SK-N-SH treated with all-trans-retinoic acid at 6 μM for 48 hours (cell line): ENCODE measurements around the gene PPRC1.

Source experiments
- ARNTL ChIP-seq: fragments of 450-650 bp; formaldehyde crosslinking; IDR thresholded peaks from 2 replicates; pipeline ENCODE4 v1.5.0; 2020; ENCODE audit warnings: low read depth, mild to moderate bottlenecking, moderate library complexity, borderline replicate concordance
- CREB5 ChIP-seq: fragments of 250-450 bp; sonication (Bioruptor Pico); IDR thresholded peaks from 2 replicates; pipeline ENCODE4 v1.5.1; 2020; ENCODE audit warnings: low read depth, mild to moderate bottlenecking, moderate library complexity
- CSRNP3 ChIP-seq: fragments of 250-450 bp; sonication (Bioruptor Pico); IDR thresholded peaks from 2 replicates; pipeline ENCODE4 v1.5.1; 2021; ENCODE audit warnings: mild to moderate bottlenecking, moderate library complexity
- ESRRG ChIP-seq: fragments of 250-450 bp; sonication (Bioruptor Pico); IDR thresholded peaks from 2 replicates; pipeline ENCODE4 v1.6.1; 2021; ENCODE audit warnings: mild to moderate bottlenecking
- ISL1 ChIP-seq: fragments of 250-450 bp; sonication (Bioruptor Pico); IDR thresholded peaks from 2 replicates; pipeline ENCODE4 v2.1.2; 2022; ENCODE audit warnings: mild to moderate bottlenecking, moderate library complexity
- PATZ1 ChIP-seq: fragments of 250-450 bp; sonication (Bioruptor Pico); IDR thresholded peaks from 2 replicates; pipeline ENCODE4 v1.8.0; 2020; ENCODE audit warnings: mild to moderate bottlenecking, moderate library complexity, borderline replicate concordance
- POU6F1 ChIP-seq: fragments of 250-450 bp; sonication (Bioruptor Pico); IDR thresholded peaks from 2 replicates; pipeline ENCODE4 v1.8.0; 2021; ENCODE audit warnings: low read depth, mild to moderate bottlenecking, moderate library complexity, borderline replicate concordance
- RARB ChIP-seq: fragments of 250-450 bp; sonication (Bioruptor Pico); IDR thresholded peaks from 2 replicates; pipeline ENCODE4 v1.8.0; 2021; ENCODE audit warnings: mild to moderate bottlenecking, moderate library complexity
- SNAI2 ChIP-seq: fragments of 250-450 bp; sonication (Bioruptor Pico); IDR thresholded peaks from 2 replicates; pipeline ENCODE4 v1.5.0; 2020; ENCODE audit warnings: mild to moderate bottlenecking, moderate library complexity
- ZFP30 ChIP-seq: fragments of 450-650 bp; formaldehyde crosslinking; IDR thresholded peaks from 2 replicates; pipeline ENCODE4 v1.5.0; 2022; ENCODE audit warnings: mild to moderate bottlenecking, moderate library complexity
- ZNF565 ChIP-seq: fragments of 450-650 bp; formaldehyde crosslinking; conservative IDR thresholded peaks from 2 replicates; pipeline ENCODE4 v1.5.0; 2020; ENCODE audit warnings: low read depth, mild to moderate bottlenecking, moderate library complexity

- no peak for TF ChIP-seq ZNF565 (CRISPR knock-in tag)
- TF ChIP-seq ISL1 (CRISPR knock-in tag) = no peak
- no peak for TF ChIP-seq ARNTL (CRISPR knock-in tag)
- TF ChIP-seq ESRRG (CRISPR knock-in tag) = no peak
- TF ChIP-seq RARB (CRISPR knock-in tag) = no peak
- TF ChIP-seq CREB5 (CRISPR knock-in tag) = no peak
- no peak for TF ChIP-seq PATZ1
- TF ChIP-seq CSRNP3 (CRISPR knock-in tag) = no peak
- no peak for TF ChIP-seq SNAI2 (CRISPR knock-in tag)
- no peak for TF ChIP-seq POU6F1
- no peak for TF ChIP-seq ZFP30 (CRISPR knock-in tag)
Observed at GRCh38 chr10:102101152-102101551, 31.7 kb upstream of the PPRC1 start.
